ENCODE data around the gene SLC38A11. TPM values are rescaled to one million over a fixed set of nuclear protein-coding genes. Genes with fewer than 3 reads are reported as not detected.

Gene SLC38A11
- total RNA-seq, 1 experiment from 2014 or later: not detected

DNA sequence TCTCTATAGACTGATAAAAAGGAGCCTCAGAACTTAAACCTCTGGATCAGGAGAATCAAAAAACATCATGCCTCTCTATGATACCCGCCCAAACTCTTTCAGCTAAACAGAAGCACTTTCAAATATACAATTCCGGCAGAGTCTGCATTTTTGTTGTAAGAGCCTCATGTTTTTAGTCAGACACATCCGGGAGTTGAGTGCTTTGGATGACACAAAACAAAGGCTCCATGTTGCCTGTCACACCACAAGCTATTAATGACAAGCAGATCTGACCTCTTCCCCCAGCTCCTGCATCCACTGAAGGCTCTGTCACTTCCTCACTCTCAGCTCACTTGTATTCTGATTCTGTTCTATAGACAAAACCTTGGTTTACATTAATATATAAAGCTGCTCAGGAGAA is 33.2 kb downstream of the SLC38A11 start:
- no peak for DNase-seq (ENCODE audit: low read depth, low spot score)
- no TSS peak for BruUV-seq (replicated peaks)
- H3K4me1 ChIP-seq (ENCODE audit: control insufficient read depth in 1 of 2, insufficient read depth in 2 of 2, low read length in 2 of 2): peaks cover 0 to 4% of the 10 kb centered on the region in 2 experiments; a peak in 1 of 4 replicates
- POLR2A ChIA-PET: no interaction called here
- intact Hi-C loops (cut with micrococcal nuclease): no loop called here
- no peaks in the 10 kb centered on the region for H3K79me2 ChIP-seq (ENCODE audit: insufficient read depth, low read length)
- no peak overlapping the region for H3K4me3 ChIP-seq (replicated peaks in 1 of 2; ENCODE audit: low read depth in 1 of 2, low read length in 2 of 2)
- no peaks in the 10 kb centered on the region for H3K9me2 ChIP-seq (ENCODE audit: insufficient read depth)
- H3K9ac ChIP-seq (ENCODE audit: low read length): no peak overlapping the region
- H3K36me3 ChIP-seq (ENCODE audit: control insufficient read depth in 1 of 2, insufficient read depth in 2 of 2, low read length in 2 of 2): no peaks in the 10 kb centered on the region
- RAD21 ChIA-PET (ENCODE audit: low non-redundant PET in 1 of 2, low total read pairs in 2 of 2, uncharacterized antibody in 2 of 2, unreplicated experiment in 2 of 2): no interaction called here
- CTCF ChIA-PET: interaction anchor here (1.3 kb wide), 1 partner anchor 9 kb away, joined by 5 read pairs; no protein-coding TSS in a partner anchor
- H3K27me3 ChIP-seq (ENCODE audit: insufficient read depth, low read length): no peaks in the 10 kb centered on the region
- no peaks in the 10 kb centered on the region for H3K9me3 ChIP-seq (ENCODE audit: control insufficient read depth in 1 of 2, insufficient read depth in 1 of 2, low read depth in 1 of 2, low read length in 2 of 2)
- H3K27ac ChIP-seq (ENCODE audit: low read depth, low read length): no peak overlapping the region
- no peak overlapping the region for H2AFZ ChIP-seq (ENCODE audit: low read depth, low read length, poor library complexity, severe bottlenecking)
- no peak overlapping the region for H3K4me2 ChIP-seq (ENCODE audit: low read length)
- H4K20me1 ChIP-seq (ENCODE audit: insufficient read depth): no peaks in the 10 kb centered on the region
- TF ChIP-seq, protein P1, sequence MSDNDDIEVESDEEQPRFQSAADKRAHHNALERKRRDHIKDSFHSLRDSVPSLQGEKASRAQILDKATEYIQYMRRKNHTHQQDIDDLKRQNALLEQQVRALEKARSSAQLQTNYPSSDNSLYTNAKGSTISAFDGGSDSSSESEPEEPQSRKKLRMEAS (IDR thresholded peaks at IDR 0.05): no peak
- no peak for TF ChIP-seq EZH2 (IDR thresholded peaks at IDR 0.05)
- TF ChIP-seq SP1 (IDR thresholded peaks at IDR 0.05; ENCODE audit: low read depth): no peak
- no peak for TF ChIP-seq POLR2AphosphoS5 (IDR thresholded peaks at IDR 0.05; ENCODE audit: low read depth, low read length)
- TF ChIP-seq POLR2A (IDR thresholded peaks at IDR 0.05; ENCODE audit: borderline replicate concordance, extremely low read depth, insufficient read depth, insufficient read length): no peak
- TF ChIP-seq, protein P2, sequence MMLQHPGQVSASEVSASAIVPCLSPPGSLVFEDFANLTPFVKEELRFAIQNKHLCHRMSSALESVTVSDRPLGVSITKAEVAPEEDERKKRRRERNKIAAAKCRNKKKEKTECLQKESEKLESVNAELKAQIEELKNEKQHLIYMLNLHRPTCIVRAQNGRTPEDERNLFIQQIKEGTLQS (IDR thresholded peaks at IDR 0.05): no peak
- no peak for ATAC-seq

DNA sequence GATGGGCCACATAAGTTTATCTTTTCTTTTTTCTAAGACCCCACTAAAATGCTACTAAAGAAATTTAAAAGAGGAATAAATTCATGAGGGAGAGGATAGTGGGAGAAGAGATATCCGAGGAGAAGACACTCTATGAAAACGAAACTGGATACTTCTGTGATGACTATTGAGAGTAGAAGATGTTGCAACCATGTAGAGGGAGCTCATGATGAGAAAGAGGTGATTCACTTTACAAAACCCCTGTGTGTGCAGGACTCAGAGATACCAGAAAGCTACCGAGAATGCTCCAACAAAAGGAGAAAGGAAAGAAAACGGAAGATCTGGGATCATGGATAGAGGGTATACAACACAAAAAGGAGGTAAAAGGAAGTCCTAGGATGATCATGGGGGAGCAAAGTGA is 34.9 kb downstream of the SLC38A11 start:
- Histone ChIP-seq H3K4me3 (replicated peaks in 1 of 2; ENCODE audit: low read depth in 1 of 2, low read length in 2 of 2) (no peak overlapping the region), H3K27me3 (ENCODE audit: insufficient read depth, low read length) (no peaks in the 10 kb centered on the region), H3K9me2 (ENCODE audit: insufficient read depth) (no peaks in the 10 kb centered on the region), H3K9me3 (ENCODE audit: control insufficient read depth in 1 of 2, insufficient read depth in 1 of 2, low read depth in 1 of 2, low read length in 2 of 2) (no peaks in the 10 kb centered on the region), H3K9ac (ENCODE audit: low read length) (no peak overlapping the region), H3K4me2 (ENCODE audit: low read length) (peak overlapping the region; percentile 52), H4K20me1 (ENCODE audit: insufficient read depth) (no peaks in the 10 kb centered on the region), H3K27ac (ENCODE audit: low read depth, low read length) (no peak overlapping the region), H2AFZ (ENCODE audit: low read depth, low read length, poor library complexity, severe bottlenecking) (peak overlapping the region; percentile 84), H3K4me1 (ENCODE audit: control insufficient read depth in 1 of 2, insufficient read depth in 2 of 2, low read length in 2 of 2) (peaks cover 0 to 4% of the 10 kb centered on the region in 2 experiments; a peak in 1 of 4 replicates), H3K79me2 (ENCODE audit: insufficient read depth, low read length) (no peaks in the 10 kb centered on the region), H3K36me3 (ENCODE audit: control insufficient read depth in 1 of 2, insufficient read depth in 2 of 2, low read length in 2 of 2) (no peaks in the 10 kb centered on the region)
- TF ChIP-seq TCF7L2 (IDR thresholded peaks at IDR 0.05; ENCODE audit: borderline replicate concordance, extremely low read depth, insufficient read depth, insufficient read length) (no peak), SIN3A (IDR thresholded peaks at IDR 0.05; ENCODE audit: low read depth) (no peak), JUND (IDR thresholded peaks at IDR 0.05) (no peak), POLR2AphosphoS5 (IDR thresholded peaks at IDR 0.05; ENCODE audit: low read depth, low read length) (no peak), RAD21 (IDR thresholded peaks at IDR 0.05; ENCODE audit: low read depth) (no peak), YY1 (IDR thresholded peaks at IDR 0.05; ENCODE audit: extremely low read depth, insufficient replicate concordance, low read depth, low read length) (no peak), ZNF274 (IDR thresholded peaks at IDR 0.05; ENCODE audit: low read depth, low read length) (no peak), FOSL1 (IDR thresholded peaks at IDR 0.05; ENCODE audit: low read depth) (peak; percentile 55; the same call in 1 of the 2 replicates), CBX3 (IDR thresholded peaks at IDR 0.05; ENCODE audit: low read depth) (no peak), ZFX (IDR thresholded peaks at IDR 0.05) (no peak), SRF (IDR thresholded peaks at IDR 0.05; ENCODE audit: low read depth) (no peak), CEBPB (IDR thresholded peaks at IDR 0.05; ENCODE audit: low read depth) (peak; percentile 82), SP1 (IDR thresholded peaks at IDR 0.05; ENCODE audit: low read depth) (no peak), ELF1 (IDR thresholded peaks at IDR 0.05; ENCODE audit: borderline replicate concordance, low read depth) (no peak), EGR1 (IDR thresholded peaks at IDR 0.05; ENCODE audit: low read depth) (no peak), EZH2phosphoT487 (IDR thresholded peaks at IDR 0.05; ENCODE audit: borderline replicate concordance) (no peak)
- TF ChIP-seq, protein P1 (IDR thresholded peaks at IDR 0.05): no peak
- DNase-seq (ENCODE audit: low read depth, low spot score) (no peak), ATAC-seq (peak; percentile 52)
- no TSS peak for BruUV-seq (replicated peaks)
- POLR2A ChIA-PET: no interaction called here
- CTCF ChIA-PET: interaction anchor here (1.3 kb wide), 1 partner anchor 360 kb away, joined by 3 read pairs; no protein-coding TSS in a partner anchor
- intact Hi-C loops (cut with micrococcal nuclease): no loop called here
- RAD21 ChIA-PET (ENCODE audit: low non-redundant PET in 1 of 2, low total read pairs in 2 of 2, uncharacterized antibody in 2 of 2, unreplicated experiment in 2 of 2): no interaction called here

Measured in HCT116 (cell line).